ENCODE data around the gene AP3D1. TPM values are rescaled to one million over a fixed set of nuclear protein-coding genes. Genes with fewer than 3 reads are reported as not detected.

Gene AP3D1
- total RNA-seq, 1 donor from 2014 or later, result 114 TPM

Other genes with a start within 250 kb of the AP3D1 start
- 4.7 and 5.0 TPM in 2 replicates for gene ADAT3, start 246.2 kb downstream of the AP3D1 start, total RNA-seq
- 73.0 and 97.7 TPM in 2 replicates for gene SCAMP4, start 246.2 kb downstream of the AP3D1 start, total RNA-seq
- 70.6 and 75.2 TPM in 2 replicates for gene CSNK1G2, start 210.4 kb downstream of the AP3D1 start, total RNA-seq
- gene BTBD2, start 135.9 kb downstream of the AP3D1 start, total RNA-seq, result 40.2 and 44.4 TPM in 2 replicates
- 35.3 and 44.6 TPM in 2 replicates for gene MKNK2, start 100.3 kb downstream of the AP3D1 start, total RNA-seq
- gene MOB3A, start 55.2 kb downstream of the AP3D1 start, total RNA-seq, result 17.6 and 22.4 TPM in 2 replicates
- gene IZUMO4, start 54.7 kb downstream of the AP3D1 start, total RNA-seq, result 7.2 and 8.2 TPM in 2 replicates
- gene DOT1L, start 12.4 kb upstream of the AP3D1 start, total RNA-seq, result 7.9 and 8.3 TPM in 2 replicates
- gene PLEKHJ1, start 84.8 kb upstream of the AP3D1 start, total RNA-seq, result 77.5 and 86.7 TPM in 2 replicates
- 21.6 and 23.1 TPM in 2 replicates for gene SF3A2, start 85.3 kb upstream of the AP3D1 start, total RNA-seq
- 5.1 and 7.3 TPM in 2 replicates for gene AMH, start 97.8 kb upstream of the AP3D1 start, total RNA-seq
- gene JSRP1, start 104.9 kb upstream of the AP3D1 start, total RNA-seq, result 303 and 333 TPM in 2 replicates
- 0.16 and 0.36 TPM in 2 replicates for gene PEAK3, start 130.6 kb upstream of the AP3D1 start, total RNA-seq
- gene LINGO3, start 156.6 kb upstream of the AP3D1 start, total RNA-seq, result not detected in 2 replicates
- 158 and 226 TPM in 2 replicates for gene LSM7, start 177.0 kb upstream of the AP3D1 start, total RNA-seq
- gene SPPL2B, start 177.1 kb upstream of the AP3D1 start, total RNA-seq, result 36.1 and 45.7 TPM in 2 replicates
- gene TMPRSS9, start 208.7 kb upstream of the AP3D1 start, total RNA-seq, result not detected in 2 replicates

All from myocyte (in vitro differentiated cells).